Stimulated activated naive B cell treated with anti-CD40 and anti-IgM and Interleukin-4, amounts not matched to agents 10 μg/mL and 1 μg/mL and 100 μg/mL, for 72 hours (primary cell): ENCODE data around the gene SCARB1.
A peak's percentile ranks its signal among the peaks of the same experiment; 100 is the strongest.
"Not testable (repeated sequence)": the region's sequence is repeated elsewhere in the genome, so short reads cannot be mapped to it uniquely, and the experiment has no call there.

Experiments
- ATAC-seq, 2 donors: fragments of 150-1000 bp; cut with Tn5 transposase; replicated peaks; 2 replicates each; pipeline ENCODE4 v1.10.0; 2021; ENCODE audit warnings: moderate library complexity in 1 of 2
- DNase-seq: peaks from one replicate; pipeline ENCODE4 v3.0.0; 2021
- H3K27ac Mint-ChIP-seq: one replicate; pipeline ENCODE4 v1.8.0; 2022; ENCODE audit warnings: mild to moderate bottlenecking, mixed read lengths
- H3K27me3 Mint-ChIP-seq, 2 donors: one replicate each; pipeline ENCODE4 v1.8.0; 2022; ENCODE audit warnings: mixed read lengths in 2 of 2
- H3K36me3 Mint-ChIP-seq, 2 donors: one replicate each; pipeline ENCODE4 v1.8.0; 2022; ENCODE audit warnings: mixed read lengths in 2 of 2, mild to moderate bottlenecking in 1 of 2
- H3K4me1 Mint-ChIP-seq, 2 donors: one replicate each; pipeline ENCODE4 v1.8.0; 2022; ENCODE audit warnings: mixed read lengths in 2 of 2, mild to moderate bottlenecking in 1 of 2
- H3K4me3 Mint-ChIP-seq, 2 donors: one replicate each; pipeline ENCODE4 v1.8.0; 2022; ENCODE audit warnings: mild to moderate bottlenecking in 2 of 2, mixed read lengths in 2 of 2, moderate library complexity in 1 of 2
- H3K9me3 Mint-ChIP-seq, 2 donors: one replicate each; pipeline ENCODE4 v1.8.0; 2022; ENCODE audit warnings: mixed read lengths in 2 of 2, mild to moderate bottlenecking in 1 of 2

Gene SCARB1, protein sequence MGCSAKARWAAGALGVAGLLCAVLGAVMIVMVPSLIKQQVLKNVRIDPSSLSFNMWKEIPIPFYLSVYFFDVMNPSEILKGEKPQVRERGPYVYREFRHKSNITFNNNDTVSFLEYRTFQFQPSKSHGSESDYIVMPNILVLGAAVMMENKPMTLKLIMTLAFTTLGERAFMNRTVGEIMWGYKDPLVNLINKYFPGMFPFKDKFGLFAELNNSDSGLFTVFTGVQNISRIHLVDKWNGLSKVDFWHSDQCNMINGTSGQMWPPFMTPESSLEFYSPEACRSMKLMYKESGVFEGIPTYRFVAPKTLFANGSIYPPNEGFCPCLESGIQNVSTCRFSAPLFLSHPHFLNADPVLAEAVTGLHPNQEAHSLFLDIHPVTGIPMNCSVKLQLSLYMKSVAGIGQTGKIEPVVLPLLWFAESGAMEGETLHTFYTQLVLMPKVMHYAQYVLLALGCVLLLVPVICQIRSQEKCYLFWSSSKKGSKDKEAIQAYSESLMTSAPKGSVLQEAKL

DNA sequence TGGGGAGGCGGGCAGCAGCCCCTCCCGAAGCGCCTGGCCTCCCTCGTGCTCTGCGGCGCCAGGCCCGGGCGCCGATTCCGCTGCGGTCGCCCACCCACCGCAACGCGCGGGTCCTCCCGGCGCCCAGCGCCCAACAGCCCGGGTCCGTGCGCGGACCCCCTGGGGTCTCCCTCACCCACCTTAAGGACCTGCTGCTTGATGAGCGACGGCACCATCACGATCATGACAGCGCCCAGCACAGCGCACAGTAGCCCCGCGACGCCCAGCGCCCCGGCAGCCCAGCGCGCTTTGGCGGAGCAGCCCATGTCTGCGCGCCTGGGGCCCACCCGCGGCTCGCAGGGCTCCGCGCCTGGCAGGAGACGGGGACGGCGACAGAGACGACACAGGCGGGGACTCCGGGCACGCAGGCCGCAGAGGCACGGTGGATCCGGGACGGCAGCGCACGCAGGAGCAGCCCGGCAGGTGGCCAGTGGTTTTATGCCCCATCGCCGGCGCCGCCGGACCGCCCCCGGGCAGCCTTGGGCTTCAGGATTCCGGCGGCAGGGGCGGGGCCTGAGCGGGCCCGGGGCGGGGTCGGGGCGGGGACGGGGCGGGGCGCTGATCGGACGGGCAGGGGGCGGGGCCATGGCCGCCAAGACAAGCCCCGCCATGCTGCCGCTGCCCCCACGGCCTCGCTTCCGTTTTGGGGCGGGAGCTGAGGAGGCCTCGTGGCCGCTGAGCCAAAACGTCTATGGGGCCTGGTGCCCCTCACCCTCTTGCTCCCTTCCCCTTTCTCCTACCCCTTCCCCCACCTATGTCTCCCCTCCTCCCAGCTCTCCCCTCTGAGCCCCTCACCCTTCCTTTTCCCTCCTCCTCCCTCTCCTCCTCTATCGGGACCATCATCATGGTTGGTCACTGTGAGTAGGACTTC is at the start of gene SCARB1:
SCARB1 (minus strand) TSS at position 449 of the 910 bp plus-strand sequence; CDS start at position 305, 144 bp downstream.
- peak within 1 kb of the TSS; percentile 97 for H3K27ac Mint-ChIP-seq
- peaks cover 6 to 12% of the 10 kb centered on the region in 2 donors for H3K36me3 Mint-ChIP-seq
- no peaks in the 10 kb centered on the region for H3K27me3 Mint-ChIP-seq
- ATAC-seq (peak; percentile 76 to 86), DNase-seq (peak; percentile 79)
- H3K9me3 Mint-ChIP-seq = no peaks in the 10 kb centered on the region
- peaks cover 43 to 68% of the 10 kb centered on the region in 2 donors for H3K4me1 Mint-ChIP-seq
- H3K4me3 Mint-ChIP-seq = peak within 1 kb of the TSS; percentile 80 to 89

DNA sequence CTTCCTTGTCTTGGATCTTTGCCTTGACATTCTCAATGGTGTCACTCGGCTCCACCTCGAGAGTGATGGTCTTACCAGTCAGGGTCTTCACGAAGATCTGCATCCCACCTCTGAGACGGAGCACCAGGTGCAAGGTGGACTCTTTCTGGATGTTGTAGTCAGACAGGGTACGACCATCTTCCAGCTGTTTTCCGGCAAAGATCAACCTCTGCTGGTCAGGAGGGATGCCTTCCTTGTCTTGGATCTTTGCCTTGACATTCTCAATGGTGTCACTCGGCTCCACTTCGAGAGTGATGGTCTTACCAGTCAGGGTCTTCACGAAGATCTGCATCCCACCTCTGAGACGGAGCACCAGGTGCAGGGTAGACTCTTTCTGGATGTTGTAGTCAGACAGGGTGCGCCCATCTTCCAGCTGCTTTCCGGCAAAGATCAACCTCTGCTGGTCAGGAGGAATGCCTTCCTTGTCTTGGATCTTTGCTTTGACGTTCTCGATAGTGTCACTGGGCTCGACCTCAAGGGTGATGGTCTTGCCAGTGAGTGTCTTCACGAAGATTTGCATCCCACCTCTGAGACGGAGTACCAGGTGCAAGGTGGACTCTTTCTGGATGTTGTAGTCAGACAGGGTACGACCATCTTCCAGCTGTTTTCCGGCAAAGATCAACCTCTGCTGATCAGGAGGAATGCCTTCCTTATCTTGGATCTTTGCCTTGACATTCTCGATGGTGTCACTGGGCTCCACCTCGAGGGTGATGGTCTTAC is 49.0 kb upstream of the SCARB1 start:
- Mint-ChIP-seq H3K36me3 (peaks cover 39 to 48% of the 10 kb centered on the region in 2 donors), H3K4me3 (peak overlapping the region; percentile 89 to 93), H3K4me1 (peaks cover 54 to 70% of the 10 kb centered on the region in 2 donors), H3K27ac (peak overlapping the region; percentile 99)
- H3K27me3 Mint-ChIP-seq, DNase-seq, ATAC-seq, H3K9me3 Mint-ChIP-seq: not testable (repeated sequence)

DNA sequence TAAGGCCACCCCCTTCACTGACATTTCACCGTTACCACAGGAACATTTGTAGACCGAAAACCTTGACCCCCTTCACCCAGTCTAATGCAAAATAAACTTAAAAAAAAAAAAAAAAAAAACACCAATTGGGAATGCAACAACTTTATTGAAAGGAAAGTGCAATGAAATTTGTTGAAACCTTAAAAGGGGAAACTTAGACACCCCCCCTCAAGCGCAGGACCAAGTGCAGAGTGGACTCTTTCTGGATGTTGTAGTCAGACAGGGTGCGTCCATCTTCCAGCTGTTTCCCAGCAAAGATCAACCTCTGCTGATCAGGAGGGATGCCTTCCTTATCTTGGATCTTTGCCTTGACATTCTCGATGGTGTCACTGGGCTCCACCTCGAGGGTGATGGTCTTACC is 47.9 kb upstream of the SCARB1 start:
- ATAC-seq, H3K9me3 Mint-ChIP-seq, DNase-seq, H3K27me3 Mint-ChIP-seq: not testable (repeated sequence)
- peak overlapping the region; percentile 34 to 73 for H3K4me3 Mint-ChIP-seq
- H3K36me3 Mint-ChIP-seq = peaks cover 39 to 48% of the 10 kb centered on the region in 2 donors
- H3K4me1 Mint-ChIP-seq = peaks cover 49 to 61% of the 10 kb centered on the region in 2 donors
- peak overlapping the region; percentile 94 for H3K27ac Mint-ChIP-seq

DNA sequence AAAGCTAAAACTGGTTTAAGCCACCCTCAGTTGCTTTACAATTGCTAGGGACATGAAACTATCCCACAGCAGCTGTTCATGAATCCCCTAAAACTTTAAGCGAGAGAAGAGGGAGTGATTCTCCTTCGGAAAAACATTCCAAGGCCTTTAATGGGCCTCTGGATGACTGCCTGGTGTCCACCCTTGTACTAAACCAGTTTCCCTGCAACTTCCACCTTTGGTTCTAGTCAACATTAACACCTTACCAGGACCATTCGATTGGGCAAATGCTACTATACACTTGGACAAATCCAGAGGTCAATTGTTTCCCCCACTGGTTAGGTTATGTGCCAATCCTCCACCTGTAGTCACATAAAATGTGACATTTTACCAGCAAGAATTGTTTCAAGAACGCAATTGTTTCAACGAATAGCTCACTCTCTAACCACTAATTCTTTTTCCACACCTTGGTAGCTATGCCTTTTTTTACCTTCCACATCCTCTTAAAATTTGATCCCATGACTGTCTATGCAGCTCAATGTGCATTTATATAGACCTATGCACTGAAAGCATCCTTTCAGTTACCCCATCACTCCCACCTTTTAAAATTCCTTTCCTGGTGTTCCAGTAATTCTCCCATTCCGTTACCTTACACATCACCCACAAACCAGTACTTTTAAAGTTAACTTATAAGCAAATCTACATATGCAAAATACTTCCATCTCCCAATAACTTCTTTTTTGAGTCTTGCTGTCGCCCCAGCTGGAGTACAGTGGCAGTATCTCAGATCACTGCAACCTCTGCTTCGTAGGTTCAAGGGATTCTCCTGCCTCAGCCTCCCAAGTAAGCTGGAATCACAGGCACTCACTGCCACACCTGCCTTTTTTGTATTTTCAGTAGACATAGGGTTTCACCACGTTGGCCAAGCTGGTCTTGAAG is 47.2 kb upstream of the SCARB1 start:
- H3K4me1 Mint-ChIP-seq = peaks cover 50 to 61% of the 10 kb centered on the region in 2 donors
- DNase-seq (no peak), ATAC-seq (no peak)
- H3K36me3 Mint-ChIP-seq = peaks cover 39 to 49% of the 10 kb centered on the region in 2 donors
- H3K4me3 Mint-ChIP-seq = peak overlapping the region; percentile 34 to 73
- H3K27me3 Mint-ChIP-seq = peaks cover 0 to 4% of the 10 kb centered on the region in 2 donors
- peak overlapping the region; percentile 94 for H3K27ac Mint-ChIP-seq
- H3K9me3 Mint-ChIP-seq = no peaks in the 10 kb centered on the region

DNA sequence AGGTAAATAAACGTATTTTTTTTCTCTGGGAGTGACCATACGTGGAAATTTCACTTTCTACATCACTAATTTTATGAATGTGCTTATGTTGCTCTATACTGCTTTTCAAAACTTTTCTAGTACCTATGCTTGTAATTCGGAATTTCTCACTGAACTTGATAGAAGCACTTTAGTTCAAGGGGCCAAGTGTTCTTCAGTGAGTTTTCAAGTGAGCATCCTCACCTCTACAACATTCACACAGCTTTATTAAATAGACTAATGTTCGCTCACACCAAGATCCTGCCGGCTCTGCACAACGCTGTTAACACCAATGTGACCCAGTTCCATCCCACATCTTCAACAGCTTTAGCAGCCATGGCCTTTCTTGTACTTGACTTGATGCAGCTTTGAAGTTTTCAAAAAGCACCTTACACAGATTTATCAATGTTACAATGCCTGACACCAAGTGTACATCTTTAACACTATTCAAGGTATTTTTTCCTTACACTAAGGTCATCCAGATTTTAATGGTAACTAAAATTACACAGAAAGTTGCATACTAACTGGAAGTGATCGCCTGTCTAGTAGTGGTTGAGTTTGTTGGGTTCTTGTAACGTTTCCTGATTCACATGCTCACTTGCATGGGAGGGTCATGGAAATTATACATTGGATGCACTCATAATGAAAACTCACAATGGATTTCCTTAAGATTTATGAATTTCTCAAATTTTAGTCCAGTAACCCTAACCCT is 46.3 kb upstream of the SCARB1 start:
- no peak for DNase-seq
- H3K4me3 Mint-ChIP-seq = peak overlapping the region in 1 of 2 donors; percentile 73
- H3K9me3 Mint-ChIP-seq = no peaks in the 10 kb centered on the region
- peaks cover 0 to 4% of the 10 kb centered on the region in 2 donors for H3K27me3 Mint-ChIP-seq
- no peak for ATAC-seq
- H3K27ac Mint-ChIP-seq = peak overlapping the region; percentile 94
- H3K4me1 Mint-ChIP-seq = peaks cover 47 to 56% of the 10 kb centered on the region in 2 donors
- H3K36me3 Mint-ChIP-seq = peaks cover 39 to 51% of the 10 kb centered on the region in 2 donors

DNA sequence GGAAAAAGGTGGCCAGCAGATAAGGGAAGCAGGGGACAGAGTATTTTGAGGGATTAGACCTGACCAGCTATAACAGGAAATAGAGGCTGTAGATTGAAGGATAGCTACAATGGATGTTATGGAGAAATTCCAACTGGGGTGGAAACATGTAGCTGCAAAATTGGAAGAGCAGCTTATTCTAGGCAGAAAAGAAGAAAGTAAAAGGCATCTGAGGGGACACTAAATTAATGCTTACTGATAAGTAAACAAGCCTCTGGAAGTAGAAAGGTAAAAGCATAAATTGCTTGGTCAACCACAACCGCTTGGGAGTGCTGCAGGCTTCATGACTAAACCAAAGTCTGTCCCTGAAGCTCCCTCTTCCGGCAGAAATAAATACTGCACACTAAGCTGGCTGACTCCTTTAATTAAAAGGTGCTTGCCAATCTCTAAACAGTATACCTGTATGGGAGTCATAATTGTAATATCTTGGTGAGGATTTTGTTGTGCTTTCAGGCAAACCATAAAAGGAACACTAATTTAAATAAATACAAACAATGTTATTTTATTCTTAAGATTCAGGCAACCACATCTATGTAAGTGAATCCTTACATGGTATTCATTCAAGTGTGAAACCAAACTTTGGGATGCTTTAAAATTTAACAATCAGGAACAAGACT is 43.1 kb upstream of the SCARB1 start:
- no peaks in the 10 kb centered on the region for H3K27me3 Mint-ChIP-seq
- no peak overlapping the region for H3K27ac Mint-ChIP-seq
- DNase-seq (peak; percentile 84), ATAC-seq (peak; percentile 75 to 87)
- peaks cover 13 to 24% of the 10 kb centered on the region in 2 donors for H3K36me3 Mint-ChIP-seq
- no peaks in the 10 kb centered on the region for H3K9me3 Mint-ChIP-seq
- peaks cover 26 to 39% of the 10 kb centered on the region in 2 donors for H3K4me1 Mint-ChIP-seq
- H3K4me3 Mint-ChIP-seq = no peak overlapping the region

DNA sequence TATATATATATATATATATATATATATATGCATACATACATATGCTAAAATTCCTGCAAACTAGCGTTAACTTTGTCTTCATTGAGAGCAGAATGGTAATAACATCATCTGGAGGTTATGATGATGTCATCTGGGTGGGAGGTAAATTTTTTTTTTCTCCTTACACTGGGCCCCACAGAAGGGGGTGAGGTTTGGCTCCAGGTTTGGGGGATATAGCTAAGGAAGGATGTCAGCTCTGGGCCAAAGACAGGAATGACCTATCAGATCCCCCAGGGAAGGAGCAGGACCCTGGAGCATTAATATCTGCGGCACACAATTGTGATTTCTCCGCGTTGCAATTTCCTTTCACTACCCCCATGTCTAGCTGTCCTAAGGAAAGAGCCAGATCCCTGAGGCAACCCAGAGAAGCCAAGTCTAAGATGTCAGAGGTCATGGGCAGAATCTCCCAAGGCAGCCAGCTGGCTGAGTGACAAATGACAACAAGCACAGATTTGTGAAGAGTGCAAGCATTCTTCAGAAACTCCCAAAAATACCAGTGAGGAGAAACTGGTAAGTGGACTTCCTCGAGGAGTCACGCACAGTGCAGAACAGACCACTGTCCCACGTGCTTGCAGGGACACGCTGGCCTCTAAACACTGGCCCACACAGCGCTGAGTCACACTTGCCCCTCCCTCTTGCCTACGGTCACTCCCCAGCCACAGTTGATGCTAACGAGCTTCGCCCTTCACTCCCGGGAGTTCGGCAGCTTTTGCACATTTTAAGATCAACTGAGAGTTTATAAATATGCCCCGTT is 40.8 kb upstream of the SCARB1 start:
- Mint-ChIP-seq H3K4me1 (peaks cover 10 to 29% of the 10 kb centered on the region in 2 donors), H3K27ac (no peak overlapping the region), H3K36me3 (peaks cover 0 to 4% of the 10 kb centered on the region in 2 donors), H3K9me3 (no peaks in the 10 kb centered on the region), H3K27me3 (no peaks in the 10 kb centered on the region), H3K4me3 (no peak overlapping the region)
- ATAC-seq (no peak), DNase-seq (no peak)

DNA sequence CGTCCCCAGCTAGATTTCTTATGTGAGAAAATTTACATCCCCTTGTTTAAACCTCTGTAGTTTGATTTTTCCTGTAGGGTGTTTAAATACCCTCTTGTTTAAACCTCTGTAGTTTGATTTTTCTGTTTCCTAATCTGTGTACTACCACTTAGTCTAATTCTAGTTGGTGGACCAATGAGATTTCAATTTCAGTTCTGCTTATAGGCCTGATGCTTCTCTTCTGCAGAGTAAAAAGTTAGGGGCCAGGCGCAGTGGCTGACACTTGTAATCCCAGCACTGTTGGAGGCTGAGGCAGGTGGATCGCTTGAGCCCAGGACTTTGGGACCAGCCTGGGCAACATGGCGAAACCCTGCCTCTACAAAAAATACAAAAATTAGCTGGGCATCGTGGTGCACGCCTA is 39.3 kb upstream of the SCARB1 start:
- ATAC-seq (peak in 1 of 2 donors; percentile 24), DNase-seq (no peak)
- H3K27me3 Mint-ChIP-seq = no peaks in the 10 kb centered on the region
- H3K4me1 Mint-ChIP-seq = peaks cover 19 to 40% of the 10 kb centered on the region in 2 donors
- H3K27ac Mint-ChIP-seq = no peak overlapping the region
- no peak overlapping the region for H3K4me3 Mint-ChIP-seq
- peaks cover 0 to 4% of the 10 kb centered on the region in 2 donors for H3K36me3 Mint-ChIP-seq
- H3K9me3 Mint-ChIP-seq = no peaks in the 10 kb centered on the region

DNA sequence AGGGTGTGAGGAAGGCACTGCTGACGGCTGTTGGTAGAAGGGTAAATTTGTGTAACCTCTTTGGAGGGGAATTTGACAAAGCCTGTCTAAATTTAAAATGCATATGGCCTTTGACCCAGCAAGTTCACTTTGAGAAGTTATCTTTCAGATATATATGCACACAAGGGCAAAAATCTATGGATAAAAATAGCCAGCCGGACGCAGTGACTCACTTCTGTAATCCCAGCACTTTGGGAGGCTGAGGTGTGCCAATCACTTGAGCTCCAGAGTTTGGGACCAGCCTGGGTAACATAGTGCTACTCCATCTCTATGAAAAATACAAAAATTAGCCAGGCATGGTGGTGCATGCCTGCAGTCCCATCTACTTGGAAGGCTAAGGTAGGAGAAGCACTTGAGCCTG is 37.3 kb upstream of the SCARB1 start:
- Mint-ChIP-seq H3K27ac (no peak overlapping the region), H3K4me1 (peaks cover 14 to 33% of the 10 kb centered on the region in 2 donors), H3K9me3 (no peaks in the 10 kb centered on the region), H3K4me3 (no peak overlapping the region), H3K27me3 (no peaks in the 10 kb centered on the region), H3K36me3 (peaks cover 4 to 7% of the 10 kb centered on the region in 2 donors)
- no peak for DNase-seq
- no peak for ATAC-seq

DNA sequence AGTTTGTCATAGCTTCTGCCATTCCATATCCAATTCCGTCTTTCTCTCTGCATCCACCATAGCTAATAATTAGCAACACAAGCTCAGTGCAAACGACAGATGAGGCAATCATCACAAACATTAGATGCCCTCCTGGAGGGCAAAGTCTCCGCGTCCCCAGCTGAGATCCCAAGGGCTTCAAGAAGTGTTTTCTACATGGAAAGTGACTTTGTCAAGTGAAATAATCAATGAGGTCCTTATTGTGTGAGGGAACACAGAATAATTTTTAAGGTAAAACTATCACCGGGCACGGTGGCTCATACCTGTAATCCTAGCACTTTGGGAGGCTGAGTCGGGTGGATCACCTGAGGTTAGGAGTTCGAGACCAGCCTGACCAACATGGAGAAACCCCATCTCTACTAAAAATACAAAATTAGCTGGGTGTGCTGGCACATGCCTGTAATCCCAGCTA is 36.7 kb upstream of the SCARB1 start:
- H3K4me3 Mint-ChIP-seq, H3K27ac Mint-ChIP-seq, H3K9me3 Mint-ChIP-seq, H3K36me3 Mint-ChIP-seq, H3K27me3 Mint-ChIP-seq, DNase-seq, ATAC-seq: not testable (repeated sequence)
- peaks cover 11 to 29% of the 10 kb centered on the region in 2 donors for H3K4me1 Mint-ChIP-seq

DNA sequence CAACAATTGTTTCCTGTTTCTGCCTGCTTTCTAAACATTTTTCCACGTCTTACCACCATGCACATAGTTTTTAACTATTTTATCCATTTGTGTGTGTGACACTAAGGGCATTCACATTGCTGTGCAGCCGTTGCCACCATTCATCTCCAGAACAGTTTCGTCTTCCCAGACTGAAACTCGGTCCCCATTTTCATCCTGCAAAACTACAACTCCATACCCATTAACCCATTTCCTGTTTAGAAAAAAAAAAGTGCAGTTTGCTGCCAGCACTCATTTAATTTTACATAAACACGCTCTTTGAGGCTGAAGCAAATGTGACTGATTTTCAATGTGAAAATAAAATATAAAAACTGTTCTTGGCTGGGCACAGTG is 35.2 kb upstream of the SCARB1 start:
- Mint-ChIP-seq H3K27me3 (no peaks in the 10 kb centered on the region), H3K4me3 (no peak overlapping the region), H3K9me3 (no peaks in the 10 kb centered on the region), H3K4me1 (peaks cover 12 to 31% of the 10 kb centered on the region in 2 donors), H3K36me3 (peaks cover 7 to 8% of the 10 kb centered on the region in 2 donors), H3K27ac (no peak overlapping the region)
- no peak for ATAC-seq
- DNase-seq = no peak
